Mucosa of gallbladder (tissue), 1 donor: ENCODE results near the gene ENO4. TPM values are rescaled to one million over a fixed set of nuclear protein-coding genes. Genes with fewer than 3 reads are reported as not detected.

Experiments used
- DNase-seq: peaks from one replicate; pipeline ENCODE4 v3.0.0-alpha.2; 2020; ENCODE audit warnings: low spot score
- total RNA-seq: library from RNA; stranded (reverse); gene quantifications from one replicate; pipeline ENCODE4 v1.2.1, GENCODE V29; 2021
- donor health status: DM: no; HTN: no; CAD: no.

The ENO4 gene
- total RNA-seq, 1 donor from 2014 or later = 0.20 TPM

GRCh38 chr10:116868198-116868676 is 18.9 kb downstream of the ENO4 start:
- DNase-seq = no peak

GRCh38 chr10:116868722-116869121 is 19.4 kb downstream of the ENO4 start:
- no peak for DNase-seq

- no peak for DNase-seq
These were observed 21.6 kb downstream of the ENO4 start for GRCh38 chr10:116870949-116871348.

- no peak for DNase-seq
These were observed 23.8 kb downstream of the ENO4 start for GRCh38 chr10:116873134-116873533.

GRCh38 chr10:116875897-116876296 is 26.6 kb downstream of the ENO4 start:
- no peak for DNase-seq

GRCh38 chr10:116877391-116877790 is 28.1 kb downstream of the ENO4 start:
- DNase-seq = no peak

- DNase-seq = no peak
These were observed 28.8 kb downstream of the ENO4 start for GRCh38 chr10:116878123-116878522.

GRCh38 chr10:116879817-116880216 is 30.5 kb downstream of the ENO4 start:
- no peak for DNase-seq

- no peak for DNase-seq
These were observed 31.6 kb downstream of the ENO4 start for GRCh38 chr10:116880716-116881482.

- DNase-seq = no peak
These were observed 33.3 kb downstream of the ENO4 start for GRCh38 chr10:116882639-116883038.

GRCh38 chr10:116886772-116887171 is 37.5 kb downstream of the ENO4 start:
- DNase-seq = no peak

- peak; percentile 66 for DNase-seq
These were observed 39.2 kb downstream of the ENO4 start for GRCh38 chr10:116888380-116889055.

- DNase-seq = no peak
These were observed 39.8 kb downstream of the ENO4 start for GRCh38 chr10:116889066-116889465.

GRCh38 chr10:116891208-116891607 is 41.9 kb downstream of the ENO4 start:
- DNase-seq = no peak

GRCh38 chr10:116892907-116893685 is 43.8 kb downstream of the ENO4 start:
- DNase-seq = no peak

- DNase-seq = no peak
These were observed 44.4 kb downstream of the ENO4 start for GRCh38 chr10:116893686-116894037.

- DNase-seq = no peak
These were observed 50.3 kb downstream of the ENO4 start for GRCh38 chr10:116899626-116900025.

GRCh38 chr10:116905845-116906210 is 56.5 kb downstream of the ENO4 start:
- no peak for DNase-seq

- no peak for DNase-seq
These were observed 58.1 kb downstream of the ENO4 start for GRCh38 chr10:116907245-116907987.

- no peak for DNase-seq
These were observed 60.0 kb downstream of the ENO4 start for GRCh38 chr10:116909307-116909706.

- no peak for DNase-seq
These were observed 61.6 kb downstream of the ENO4 start for GRCh38 chr10:116910910-116911309.

GRCh38 chr10:116912162-116912561 is 62.9 kb downstream of the ENO4 start:
- no peak for DNase-seq
